Endometrial microvascular endothelial cells (primary cell): Measurements from ENCODE around the gene OR10J5. TPM values are rescaled to one million over a fixed set of nuclear protein-coding genes. Genes with fewer than 3 reads are reported as not detected.

Experiments
- in situ Hi-C: cut with HindIII; loops from 2 replicates; pipeline ENCODE4 v1.10.0; 2017; ENCODE audit warnings: low sequenced_read_pairs, low pct_unique_long_range_greater_than_20kb; ENCODE audit errors: inconsistent ontology term
- total RNA-seq: library from RNA; depleted of rRNA; stranded (reverse); fragments of >200 nt; gene quantifications from one replicate; pipeline ENCODE4 v1.2.3, GENCODE V29; 2015; ENCODE audit errors: inconsistent ontology term

Gene OR10J5
- total RNA-seq, 1 donor from 2014 or later, result not detected

- in situ Hi-C loops, result no loop called here
These were observed 42.5 kb downstream of the OR10J5 start for GRCh38 chr1:159493354-159493753.

GRCh38 chr1:159492575-159493323, 43.1 kb downstream of the OR10J5 start:
- in situ Hi-C loops, result no loop called here

Other genes starting within 250 kb of the OR10J5 start
- not detected for gene FCER1A, start 233.7 kb downstream of the OR10J5 start, total RNA-seq
- not detected for gene OR10J4, start 103.8 kb downstream of the OR10J5 start, total RNA-seq
- gene OR10J1, start 96.3 kb downstream of the OR10J5 start, total RNA-seq, result not detected
- gene APCS, start 51.8 kb upstream of the OR10J5 start, total RNA-seq, result not detected
- not detected for gene CRP, start 178.6 kb upstream of the OR10J5 start, total RNA-seq
- gene DUSP23, start 245.0 kb upstream of the OR10J5 start, total RNA-seq, result 81.6 TPM